H1 (cell line): ENCODE results near the gene CEP72. TPM values are rescaled to one million over a fixed set of nuclear protein-coding genes. Genes with fewer than 3 reads are reported as not detected.

Experiments used
- CTCF ChIA-PET: fragments of 300-600 bp; sonication (Branson Sonifier 250); formaldehyde crosslinking; loops from one replicate; lab custom pipeline; 2021; ENCODE audit not compliant: partially characterized antibody; lab: Charles Lee
- POLR2A ChIA-PET: fragments of 300-600 bp; sonication (Branson Sonifier 250); formaldehyde crosslinking; loops from one replicate; lab custom pipeline; 2021; ENCODE audit warnings: inconsistent platforms; ENCODE audit not compliant: partially characterized antibody; lab: Charles Lee
- DNase-seq, 2 experiments: peaks; one replicate each; pipeline versions ENCODE4 v3.0.0 to v3.0.0-alpha.2; 2010 to 2022; ENCODE audit warnings: low spot score in 2 of 2, low read depth in 1 of 2, mixed read lengths in 1 of 2
- FAIRE-seq: peaks from 2 replicates; lab custom pipeline; 2011; peaks lifted over from hg19 to GRCh38; lab: Jason Lieb, UNC
- H2AFZ ChIP-seq: 2 replicates; pipeline ENCODE4 v1.8.1; 2012; ENCODE audit warnings: low read length, inconsistent platforms
- H2AK5ac ChIP-seq: 2 replicates; pipeline ENCODE4 v1.6.1; 2013; ENCODE audit warnings: low read depth, low read length
- H2BK120ac ChIP-seq: replicated peaks from 2 replicates; pipeline ENCODE3; 2013; ENCODE audit warnings: low read depth, low read length, inconsistent platforms
- H2BK12ac ChIP-seq: 2 replicates; pipeline ENCODE4 v1.6.1; 2013; ENCODE audit warnings: low read depth, low read length
- H2BK15ac ChIP-seq: 2 replicates; pipeline ENCODE4 v1.6.1; 2013; ENCODE audit warnings: low read length
- H2BK20ac ChIP-seq: 2 replicates; pipeline ENCODE4 v1.6.1; 2013; ENCODE audit warnings: low read length
- H2BK5ac ChIP-seq: 2 replicates; pipeline ENCODE4 v1.6.1; 2013; ENCODE audit warnings: low read depth, low read length
- H3K14ac ChIP-seq: 2 replicates; pipeline ENCODE4 v1.6.1; 2013; ENCODE audit warnings: inconsistent platforms; ENCODE audit not compliant: insufficient read length
- H3K18ac ChIP-seq: 2 replicates; pipeline ENCODE4 v1.6.1; 2013; ENCODE audit warnings: low read length; ENCODE audit errors: extremely low read depth
- H3K23ac ChIP-seq: 2 replicates; pipeline ENCODE4 v1.6.1; 2013; ENCODE audit warnings: inconsistent platforms; ENCODE audit not compliant: insufficient read length
- H3K23me2 ChIP-seq: 2 replicates; pipeline ENCODE4 v1.6.1; 2013; ENCODE audit warnings: low read depth, low read length
- H3K27ac ChIP-seq: 2 replicates; pipeline ENCODE4 v1.6.1; 2011; ENCODE audit warnings: low read depth, low read length, inconsistent platforms
- H3K27me3 ChIP-seq, 4 experiments: replicated peaks in 1 of 4; 1 replicate in 1 of 4; 2 replicates in 3 of 4; pipeline versions ENCODE4 v1.6.1 to v1.8.1; 2011 to 2013; ENCODE audit warnings: low read length in 3 of 4, mild to moderate bottlenecking in 3 of 4, inconsistent platforms in 2 of 4, mixed read lengths in 2 of 4, moderate library complexity in 1 of 4; ENCODE audit not compliant: control insufficient read depth in 3 of 4, insufficient read depth in 3 of 4; ENCODE audit errors: extremely low read depth in 1 of 4
- H3K36me3 ChIP-seq, 4 experiments: 2 replicates each; pipeline versions ENCODE4 v1.6.1 to v1.8.1; 2011 to 2013; ENCODE audit warnings: mild to moderate bottlenecking in 4 of 4, low read length in 3 of 4, moderate library complexity in 2 of 4, control low read depth in 1 of 4, inconsistent platforms in 1 of 4; ENCODE audit not compliant: insufficient read depth in 4 of 4, control insufficient read depth in 2 of 4
- H3K4ac ChIP-seq: replicated peaks from 2 replicates; pipeline ENCODE3; 2013; ENCODE audit warnings: low read length, low read depth, mixed read lengths, inconsistent platforms; ENCODE audit not compliant: insufficient read length
- H3K4me1 ChIP-seq, 4 experiments: replicated peaks in 1 of 4; 1 replicate in 1 of 4; 2 replicates in 3 of 4; pipeline versions ENCODE4 v1.6.1 to v1.8.1; 2011 to 2013; ENCODE audit warnings: low read length in 3 of 4, inconsistent platforms in 2 of 4, mixed read lengths in 1 of 4; ENCODE audit not compliant: insufficient read depth in 4 of 4, control insufficient read depth in 3 of 4
- H3K4me2 ChIP-seq, 2 experiments: 2 replicates each; pipeline versions ENCODE4 v1.6.1 to v1.8.1; 2011 to 2013; ENCODE audit warnings: low read depth in 2 of 2, low read length in 2 of 2, control low read depth in 1 of 2, inconsistent platforms in 1 of 2, mild to moderate bottlenecking in 1 of 2; ENCODE audit not compliant: insufficient read depth in 1 of 2
- H3K4me3 ChIP-seq, 4 experiments: fragments of 200-600, 300-600 bp in 1 of 4; sonication (generic), shearing (Covaris generic), sonication (Bioruptor Twin) in 1 of 4; 2 replicates each; pipeline versions ENCODE4 v1.5.1 to v1.8.1; 2011 to 2016; ENCODE audit warnings: low read length in 4 of 4, low read depth in 3 of 4, control low read depth in 2 of 4, inconsistent platforms in 2 of 4, mild to moderate bottlenecking in 2 of 4, mixed read lengths in 1 of 4, moderate library complexity in 1 of 4; ENCODE audit not compliant: insufficient read depth in 2 of 4; ENCODE audit errors: extremely low read depth in 1 of 4
- H3K56ac ChIP-seq: replicated peaks from 2 replicates; pipeline ENCODE3; 2013; ENCODE audit warnings: low read depth, mild to moderate bottlenecking, mixed read lengths, low read length, inconsistent platforms; ENCODE audit not compliant: insufficient read length
- H3K79me1 ChIP-seq: 2 replicates; pipeline ENCODE4 v1.6.1; 2013; ENCODE audit warnings: low read depth, low read length, control low read depth
- H3K79me2 ChIP-seq, 2 experiments: 2 replicates each; pipeline versions ENCODE4 v1.6.1 to v1.8.1; 2012 to 2013; ENCODE audit warnings: low read length in 2 of 2, mild to moderate bottlenecking in 2 of 2, inconsistent platforms in 1 of 2; ENCODE audit not compliant: insufficient read depth in 2 of 2, control insufficient read depth in 1 of 2
- H3K9ac ChIP-seq, 4 experiments: replicated peaks in 1 of 4; 1 replicate in 1 of 4; 2 replicates in 3 of 4; pipeline versions ENCODE4 v1.6.1 to v1.8.1; 2011 to 2013; ENCODE audit warnings: low read depth in 3 of 4, low read length in 3 of 4, control low read depth in 2 of 4, mild to moderate bottlenecking in 2 of 4, moderate library complexity in 2 of 4, inconsistent platforms in 1 of 4; ENCODE audit errors: extremely low read depth in 1 of 4
- H3K9me3 ChIP-seq, 2 experiments: 2 replicates each; pipeline versions ENCODE4 v1.6.1 to v1.8.1; 2012 to 2013; ENCODE audit warnings: mild to moderate bottlenecking in 2 of 2, moderate library complexity in 2 of 2, control low read depth in 1 of 2, inconsistent platforms in 1 of 2, low read depth in 1 of 2, low read length in 1 of 2, mixed read lengths in 1 of 2; ENCODE audit not compliant: insufficient read depth in 2 of 2
- H4K20me1 ChIP-seq, 2 experiments: replicated peaks in 1 of 2; 2 replicates each; pipeline versions ENCODE3 to v1.8.1; 2011 to 2013; ENCODE audit warnings: inconsistent platforms in 2 of 2, low read length in 2 of 2, mild to moderate bottlenecking in 1 of 2; ENCODE audit not compliant: insufficient read depth in 2 of 2, control insufficient read depth in 1 of 2
- H4K5ac ChIP-seq: 2 replicates; pipeline ENCODE4 v1.6.1; 2013; ENCODE audit warnings: low read length, low read depth, mixed read lengths, inconsistent platforms; ENCODE audit not compliant: insufficient read length
- H4K8ac ChIP-seq: 2 replicates; pipeline ENCODE4 v1.8.0; 2013; ENCODE audit warnings: mild to moderate bottlenecking, moderate library complexity, low read length, inconsistent platforms; ENCODE audit not compliant: insufficient read depth; ENCODE audit errors: extremely low read depth
- H4K91ac ChIP-seq: replicated peaks from 2 replicates; pipeline ENCODE3; 2013; ENCODE audit warnings: low read length, mixed read lengths, inconsistent platforms; ENCODE audit not compliant: insufficient read length
- FOSL1 ChIP-seq: IDR thresholded peaks from 2 replicates; pipeline ENCODE4 v1.6.1; 2011; ENCODE audit warnings: mild to moderate bottlenecking, low read depth, low read length, moderate library complexity; ENCODE audit not compliant: insufficient read depth
- JUN ChIP-seq: IDR thresholded peaks from 2 replicates; pipeline ENCODE4 v1.6.1; 2011; ENCODE audit warnings: low read depth, mild to moderate bottlenecking, improper control_type of control experiment, low read length
- RXRA ChIP-seq: IDR thresholded peaks from 2 replicates; pipeline ENCODE4 v1.6.1; 2011; ENCODE audit warnings: low read depth, mild to moderate bottlenecking, low read length, moderate library complexity; ENCODE audit not compliant: insufficient read depth
- SAP30 ChIP-seq: fragments of 300-600 bp; sonication (generic); IDR thresholded peaks from 2 replicates; pipeline ENCODE4 v1.7.1; 2012; ENCODE audit warnings: low read length, moderate library complexity, mild to moderate bottlenecking, inconsistent platforms; ENCODE audit not compliant: insufficient read depth, insufficient replicate concordance
- SP1 ChIP-seq: IDR thresholded peaks from 2 replicates; pipeline ENCODE4 v1.6.1; 2011; ENCODE audit warnings: low read depth, low read length
- SP4 ChIP-seq: IDR thresholded peaks from 2 replicates; pipeline ENCODE4 v1.6.1; 2012; ENCODE audit warnings: low read length, inconsistent platforms
- SRF ChIP-seq: IDR thresholded peaks from 2 replicates; pipeline ENCODE4 v1.6.1; 2011; ENCODE audit warnings: mild to moderate bottlenecking, low read depth, low read length, moderate library complexity
- SUZ12 ChIP-seq: fragments of 200-600 bp; sonication (generic); IDR thresholded peaks from 2 replicates; pipeline ENCODE4 v1.6.1; 2012; ENCODE audit warnings: mild to moderate bottlenecking, inconsistent platforms, low read length, moderate library complexity, mixed read lengths
- YY1 ChIP-seq: IDR thresholded peaks from 2 replicates; pipeline ENCODE4 v1.6.1; 2011; ENCODE audit warnings: low read depth, mild to moderate bottlenecking, low read length
- WGBS, 2 experiments: shearing (Covaris generic) in 1 of 2; methylation state at CpG; one replicate each; pipeline versions ENCODE4 v1.1.6 to v1.1.7; 2013 to 2015; ENCODE audit warnings: low lambda C conversion rate in 2 of 2, mixed read lengths in 2 of 2, inconsistent platforms in 1 of 2, low coverage in 1 of 2, missing lambda C conversion rate in 1 of 2; ENCODE audit not compliant: insufficient replicate concordance in 2 of 2, insufficient coverage in 1 of 2, insufficient read length in 1 of 2; ENCODE audit errors: extremely low coverage in 1 of 2, missing lambda C conversion rate in 1 of 2; 5-methylcytosine and 5-hydroxymethylcytosine counted together
- polyA plus RNA-seq, 7 experiments: library from polyadenylated mRNA; depleted of rRNA in 3 of 7; stranded (reverse) in 5 of 7; unstranded in 2 of 7; fragments of >200 nt in 5 of 7; fragments of 200-250 nt in 2 of 7; gene quantifications; 1 replicate in 5 of 7; 2 replicates in 1 of 7; 4 replicates in 1 of 7; pipeline versions ENCODE4 v1.2.1 to v1.2.3, GENCODE V29; 2011 to 2013; ENCODE audit warnings: missing spikeins in 2 of 7, mixed read lengths in 2 of 7
- total RNA-seq: library from RNA; stranded (reverse); fragmentation: NEBNext Ultra II Directional; extraction: Animal tissue kit (Norgen Biotek cat#: 25700); gene quantifications from 2 replicates; pipeline ENCODE4 v1.2.1, GENCODE V29; 2021

The CEP72 gene
- total and polyA plus RNA-seq, 2 of the 8 experiments (the other 6 are each of a cell fraction or from before 2014, with no cell fraction given), result 13.1 to 19.6 TPM

DNA sequence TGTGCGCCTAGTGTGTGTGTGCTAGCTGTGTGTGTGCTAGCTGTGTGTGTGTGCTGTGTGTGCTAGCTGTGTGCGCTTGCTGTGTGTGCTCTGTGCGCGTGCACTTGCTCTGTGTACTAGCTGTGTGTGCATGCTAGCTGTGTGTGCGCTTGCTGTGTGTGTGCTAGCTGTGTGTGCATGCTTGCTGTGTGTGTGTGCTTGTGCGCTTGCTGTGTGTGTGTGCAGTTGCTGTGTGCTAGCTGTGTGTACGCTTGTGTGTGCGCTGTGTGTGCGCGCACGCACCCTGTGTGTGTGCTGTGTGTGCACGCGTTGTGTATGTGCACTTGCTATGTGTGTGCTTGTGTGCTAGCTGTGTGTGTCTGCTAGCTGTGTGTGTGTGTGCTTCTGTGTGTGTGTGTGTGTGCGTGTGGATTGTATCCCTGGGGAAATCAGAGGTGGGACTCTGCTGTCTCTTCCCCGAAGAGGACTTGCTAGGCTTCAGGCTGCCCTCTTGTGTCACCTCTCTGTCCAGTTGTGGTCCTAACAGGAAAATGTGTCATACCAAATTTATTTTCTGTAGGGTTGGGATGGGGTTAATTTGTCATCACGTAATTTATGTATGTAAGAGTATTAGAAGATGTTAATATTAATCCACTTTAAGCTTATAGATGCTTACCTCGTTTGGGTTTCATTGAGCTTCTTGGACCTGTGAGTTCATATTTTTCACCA is 42.1 kb downstream of the CEP72 start:
- CTCF ChIA-PET, result interaction anchor here (0.9 to 2.5 kb wide), 2 partner anchors 12 to 15 kb away, joined by 3 to 9 read pairs; no protein-coding TSS in a partner anchor
- FAIRE-seq, result no peak
- H3K79me1 ChIP-seq, result peaks cover 2% of the 10 kb centered on the region

More for the DNA sequence above, 42.1 kb downstream of the CEP72 start:
- POLR2A ChIA-PET, result interaction anchor here (0.9 to 3.8 kb wide), 6 partner anchors 10 to 16 kb away, joined by 3 to 12 read pairs (median 6); no protein-coding TSS in a partner anchor
- no peak overlapping the region for H3K4me2 ChIP-seq
- H3K4ac ChIP-seq, result peak overlapping the region; percentile 27
- no peak overlapping the region for H3K23ac ChIP-seq
- TF ChIP-seq RXRA, result no peak
- no peak for TF ChIP-seq SUZ12
- TF ChIP-seq JUN, result no peak
- TF ChIP-seq FOSL1, result no peak
- TF ChIP-seq YY1, result no peak
- no peak for TF ChIP-seq SAP30
- no peak for TF ChIP-seq SRF
- TF ChIP-seq SP1, result no peak
- TF ChIP-seq SP4, result no peak
- no peak overlapping the region for H4K8ac ChIP-seq
- peaks cover 2 to 38% (median 23%) of the 10 kb centered on the region in 4 experiments; a peak in 7 of 8 replicates for H3K36me3 ChIP-seq
- H3K9ac ChIP-seq, result no peak overlapping the region; a peak in 1 of 7 replicates
- DNase-seq, result no peak
- no peak overlapping the region for H2AK5ac ChIP-seq
- no peak overlapping the region for H3K14ac ChIP-seq
- H2BK20ac ChIP-seq, result no peak overlapping the region
- H3K27me3 ChIP-seq, result no peaks in the 10 kb centered on the region; a peak in 1 of 7 replicates
- H3K27ac ChIP-seq, result no peak overlapping the region
- H2BK120ac ChIP-seq, result no peak overlapping the region
- 77% methylated on average over 17 of the region's 17 CpGs; no CpG with 5 or more reads in 1 of the 2 experiments for WGBS, 2 experiments
- no peak overlapping the region for H2BK12ac ChIP-seq
- H2BK15ac ChIP-seq, result no peak overlapping the region
- no peak overlapping the region for H3K56ac ChIP-seq
- H3K4me3 ChIP-seq, result no peak overlapping the region
- H2BK5ac ChIP-seq, result peak overlapping the region; percentile 61; the same call in 1 of the 2 replicates
- no peak overlapping the region for H2AFZ ChIP-seq
- no peaks in the 10 kb centered on the region; the same call in 1 of the 2 replicates for H3K23me2 ChIP-seq
- no peaks in the 10 kb centered on the region for H3K79me2 ChIP-seq
- no peaks in the 10 kb centered on the region for H3K4me1 ChIP-seq
- peak overlapping the region; percentile 3 for H4K91ac ChIP-seq
- no peak overlapping the region for H4K5ac ChIP-seq
- H3K18ac ChIP-seq, result no peak overlapping the region
- peaks cover 0 to under 1% of the 10 kb centered on the region in 2 experiments; a peak in 1 of 4 replicates for H3K9me3 ChIP-seq
- H4K20me1 ChIP-seq, result peaks cover 0 to 5% of the 10 kb centered on the region in 2 experiments
